GM19395 (cell line): ENCODE data around the gene CYP4F22.
"Not testable (repeated sequence)": the region's sequence is repeated elsewhere in the genome, so short reads cannot be mapped to it uniquely, and the experiment has no call there.

Experiments used
- ATAC-seq: cut with Tn5 transposase; IDR thresholded peaks from one replicate; pipeline ENCODE4 v1.9.1; 2021; ENCODE audit warnings: mild to moderate bottlenecking, moderate library complexity; ENCODE audit not compliant: unreplicated experiment

CYP4F22 gene

DNA sequence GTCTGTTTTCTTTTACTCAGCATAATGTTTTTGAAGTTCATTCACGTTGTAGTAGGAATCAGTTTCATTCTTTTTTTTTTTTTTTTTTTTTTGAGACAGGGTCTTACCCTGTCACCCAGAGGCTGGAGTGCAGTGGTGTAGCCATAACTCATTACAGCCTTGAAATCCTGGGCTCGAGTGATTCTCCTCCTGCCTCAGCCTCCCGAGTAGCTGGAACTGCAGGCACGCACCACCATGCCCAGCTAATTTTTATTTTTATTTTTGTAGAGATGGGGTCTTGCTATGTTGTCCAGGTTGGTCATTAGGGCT is 25.2 kb downstream of the CYP4F22 start:
- not testable (repeated sequence) for ATAC-seq

DNA sequence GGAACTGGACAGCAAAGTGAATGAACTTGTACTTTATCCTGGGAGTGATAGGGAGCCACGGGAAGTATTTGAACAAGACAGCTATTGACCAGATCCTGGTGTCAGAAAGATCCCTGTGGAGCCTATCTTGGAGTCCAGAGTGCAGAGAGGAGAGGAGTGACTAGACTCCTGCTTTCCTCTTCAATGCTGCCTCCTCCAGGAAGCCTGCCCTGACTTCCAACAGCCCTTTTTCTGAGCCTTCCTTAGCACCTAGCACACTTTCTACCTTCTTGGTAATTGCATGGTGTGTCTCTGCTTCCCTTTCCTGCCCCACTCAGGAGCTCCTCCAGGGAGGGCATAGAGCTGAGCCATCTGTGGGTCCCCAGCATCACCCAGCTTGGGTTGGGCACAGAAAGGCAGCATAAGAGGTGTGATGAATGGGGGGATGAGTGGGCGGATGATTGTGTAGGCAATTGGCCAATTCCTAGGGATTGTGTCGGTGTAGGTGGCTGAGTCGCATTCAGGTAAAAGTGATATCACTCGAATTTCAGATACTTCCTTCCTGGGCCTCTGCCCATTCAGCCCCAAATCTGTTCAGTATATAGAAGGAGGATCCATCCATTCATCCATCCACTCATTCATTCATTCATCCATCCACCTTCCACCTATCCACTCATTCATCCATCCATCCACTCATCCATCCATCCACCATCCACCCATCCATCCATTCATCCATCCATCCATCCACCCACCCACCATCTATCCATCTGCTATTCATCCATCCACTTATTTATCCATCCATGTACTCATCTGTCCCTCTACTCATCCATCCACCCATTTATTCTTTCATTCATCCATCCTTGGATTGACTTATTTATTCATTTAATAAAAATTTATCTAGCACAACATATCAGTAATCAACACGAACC is 26.9 kb downstream of the CYP4F22 start:
- no peak for ATAC-seq

DNA sequence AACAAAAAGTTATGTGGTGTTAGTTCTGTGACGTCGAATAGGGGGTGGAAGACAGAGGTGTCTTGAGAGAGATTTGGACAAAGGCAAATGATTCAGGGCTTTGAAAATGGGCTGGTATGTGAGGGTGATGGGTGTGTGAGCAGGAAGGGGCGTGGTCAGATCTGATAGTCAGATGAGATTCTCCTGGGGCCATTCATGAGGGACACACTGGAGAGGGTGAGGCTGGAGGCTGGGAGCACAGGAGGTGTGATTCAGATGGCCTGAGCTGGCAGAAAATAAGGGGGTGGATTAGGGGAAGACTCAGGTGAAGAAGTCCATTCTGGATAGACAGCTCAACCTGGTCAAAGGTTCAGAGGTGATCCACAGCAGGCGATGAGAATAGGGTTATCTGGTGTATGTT is 28.0 kb downstream of the CYP4F22 start:
- no peak for ATAC-seq

DNA sequence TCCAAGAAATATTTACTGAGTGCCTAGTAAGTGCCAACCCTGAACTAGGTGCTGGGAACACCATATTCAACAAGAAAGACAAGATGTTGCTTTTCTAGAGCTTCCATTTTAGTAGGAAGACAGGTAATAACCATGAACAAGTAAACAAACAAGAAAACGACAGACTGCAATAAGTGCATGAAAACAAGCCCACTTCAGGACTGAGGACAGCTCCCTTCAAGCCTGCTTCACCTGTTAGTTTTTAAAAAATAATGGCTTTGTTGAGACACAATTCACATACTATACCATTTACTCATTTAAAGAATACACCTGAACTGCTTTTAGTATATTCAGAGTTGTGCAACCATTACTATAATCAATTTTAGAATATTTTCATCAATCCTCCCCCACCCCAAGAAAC is 30.4 kb downstream of the CYP4F22 start:
- no peak for ATAC-seq

DNA sequence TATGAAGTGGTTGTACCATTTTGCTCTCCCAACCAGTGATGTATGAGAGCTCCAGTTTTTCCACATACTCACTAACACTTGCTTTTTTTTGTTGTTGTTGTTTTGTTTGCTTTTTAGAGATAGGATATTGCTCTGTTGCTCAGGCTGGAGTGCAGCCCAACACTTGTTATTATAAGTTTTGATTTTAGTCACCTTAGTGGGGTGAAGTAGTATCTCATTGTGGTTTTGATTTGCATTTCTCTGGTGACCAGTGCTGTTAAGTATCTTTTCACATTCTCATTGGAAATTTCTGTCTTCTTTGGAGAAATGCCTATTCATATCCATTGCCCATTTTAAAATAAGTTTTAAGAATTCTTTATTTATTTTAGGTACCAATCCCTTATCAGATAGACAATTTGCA is 31.3 kb downstream of the CYP4F22 start:
- ATAC-seq = no peak

DNA sequence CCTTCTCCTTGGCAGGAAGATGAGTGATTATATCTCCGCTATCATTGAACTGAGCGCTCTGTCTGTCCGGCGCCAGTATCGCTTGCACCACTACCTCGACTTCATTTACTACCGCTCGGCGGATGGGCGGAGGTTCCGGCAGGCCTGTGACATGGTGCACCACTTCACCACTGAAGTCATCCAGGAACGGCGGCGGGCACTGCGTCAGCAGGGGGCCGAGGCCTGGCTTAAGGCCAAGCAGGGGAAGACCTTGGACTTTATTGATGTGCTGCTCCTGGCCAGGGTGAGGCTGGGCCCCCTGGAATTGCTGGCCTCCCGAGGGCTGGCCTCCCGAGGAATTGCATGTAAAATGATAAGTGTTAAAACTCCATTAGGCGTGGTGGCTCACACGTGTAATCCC is 32.1 kb downstream of the CYP4F22 start:
- ATAC-seq = no peak

DNA sequence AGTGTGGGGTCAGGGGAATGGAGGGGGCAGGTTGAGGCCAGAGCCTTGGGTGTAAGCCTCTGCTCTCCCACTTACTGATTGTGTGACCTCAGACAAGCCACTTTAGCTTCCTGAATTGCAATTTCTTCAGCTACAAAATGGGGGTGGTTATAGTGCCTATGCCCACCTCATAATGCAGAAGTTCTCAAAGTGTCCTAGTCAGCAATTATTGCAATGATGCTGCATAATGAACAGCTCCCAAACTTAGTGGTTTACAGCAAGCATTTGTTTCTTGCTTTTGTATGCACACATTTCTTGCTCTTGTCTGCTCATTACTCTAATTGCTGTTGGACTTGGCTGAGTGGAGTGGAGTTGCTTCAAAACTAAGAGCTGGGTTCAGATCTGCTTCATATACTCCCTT is 36.0 kb downstream of the CYP4F22 start:
- no peak for ATAC-seq

DNA sequence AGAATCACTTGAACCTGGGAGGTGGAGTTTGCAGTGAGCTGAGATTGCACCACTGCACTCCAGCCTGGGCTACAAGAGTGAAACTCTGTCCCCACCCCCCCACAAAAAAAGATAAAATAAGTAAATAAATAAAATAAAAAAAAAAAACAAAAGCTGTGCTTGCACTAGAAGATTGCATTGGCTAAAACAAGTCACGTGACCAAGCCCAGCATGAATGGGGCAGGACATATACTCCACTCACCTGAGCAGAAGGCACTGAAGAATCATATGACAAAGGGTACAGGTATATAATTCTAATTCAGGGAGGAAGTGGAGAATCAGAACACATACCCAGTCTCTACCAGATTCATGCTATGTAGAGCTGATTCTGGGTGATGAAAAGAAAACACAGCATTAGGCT is 36.6 kb downstream of the CYP4F22 start:
- ATAC-seq = no peak

DNA sequence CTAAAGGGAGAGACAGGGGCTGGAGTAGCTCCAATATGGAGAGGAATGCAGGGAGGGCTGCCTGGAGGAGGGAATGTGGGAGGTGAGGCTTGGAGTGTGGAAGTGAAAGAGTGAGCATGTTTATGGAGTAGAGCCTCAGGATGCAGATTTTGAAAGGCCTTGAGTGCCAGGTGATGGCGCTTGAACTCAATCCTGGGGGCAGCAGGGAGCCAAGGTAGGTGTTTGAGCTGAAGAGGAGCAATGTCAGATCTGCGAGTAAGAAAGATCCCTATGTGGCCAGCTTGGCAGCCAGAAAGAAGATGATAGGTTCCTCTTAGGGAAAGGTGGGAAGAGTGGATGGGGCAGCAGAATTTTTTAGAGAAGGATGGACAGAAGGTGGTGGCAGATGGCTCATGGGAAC is 40.3 kb downstream of the CYP4F22 start:
- no peak for ATAC-seq

DNA sequence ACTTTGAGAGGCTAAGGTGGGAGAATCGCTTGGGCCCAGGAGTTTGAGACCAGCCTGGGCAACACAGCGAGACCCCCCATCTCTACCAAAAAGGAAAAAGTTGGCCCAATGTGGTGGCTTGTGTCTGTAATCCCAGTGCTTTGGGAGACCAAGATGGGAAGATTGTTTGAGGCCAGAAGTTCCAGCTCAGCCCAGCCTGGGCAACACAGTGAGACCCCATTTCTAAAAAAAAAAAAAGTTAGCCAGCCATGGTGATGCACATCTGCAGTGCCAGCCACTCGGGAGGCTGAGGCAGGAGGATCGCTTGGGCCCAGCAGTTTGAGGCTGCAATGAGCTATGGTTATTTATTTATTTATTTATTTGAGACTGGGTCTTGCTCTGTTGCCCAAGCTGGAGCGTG is 41.3 kb downstream of the CYP4F22 start:
- no peak for ATAC-seq

DNA sequence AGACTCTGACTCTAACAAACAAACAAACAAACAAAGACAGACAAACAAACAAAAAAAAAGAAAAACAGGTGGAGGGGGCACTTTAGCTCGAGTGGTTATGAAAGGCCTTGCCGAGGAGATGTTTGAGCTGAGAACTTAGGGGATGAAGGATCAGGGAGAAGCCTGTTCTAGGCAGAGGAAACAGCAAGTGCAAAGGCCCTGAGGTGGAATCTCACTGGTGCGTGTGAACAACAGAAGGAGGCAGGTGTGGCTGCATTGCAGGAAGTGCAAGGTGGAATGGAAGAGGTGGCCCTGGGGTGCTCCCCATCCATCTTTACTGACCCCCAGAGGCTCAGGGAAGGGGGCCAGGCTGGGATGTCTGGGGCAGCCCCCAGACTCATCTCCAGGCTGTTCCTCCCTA is 41.9 kb downstream of the CYP4F22 start:
- ATAC-seq = no peak

DNA sequence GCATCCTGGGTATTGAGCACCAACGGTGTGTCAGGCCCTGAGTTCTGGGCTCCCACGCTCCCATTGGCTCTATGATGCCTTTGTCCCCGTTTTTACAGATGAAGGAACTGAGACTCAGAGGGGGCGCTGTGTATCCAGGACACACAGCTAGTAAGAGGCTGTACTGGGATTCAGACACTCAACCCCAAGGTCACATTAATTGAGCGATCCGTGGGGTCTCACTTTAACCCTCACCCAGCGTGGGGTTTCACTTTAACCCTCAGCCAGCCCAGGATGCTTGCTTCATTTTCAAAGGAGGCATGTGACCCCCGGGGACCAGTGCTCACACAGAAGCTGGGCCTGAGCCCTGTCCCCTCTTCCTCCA is 42.6 kb downstream of the CYP4F22 start:
- no peak for ATAC-seq

DNA sequence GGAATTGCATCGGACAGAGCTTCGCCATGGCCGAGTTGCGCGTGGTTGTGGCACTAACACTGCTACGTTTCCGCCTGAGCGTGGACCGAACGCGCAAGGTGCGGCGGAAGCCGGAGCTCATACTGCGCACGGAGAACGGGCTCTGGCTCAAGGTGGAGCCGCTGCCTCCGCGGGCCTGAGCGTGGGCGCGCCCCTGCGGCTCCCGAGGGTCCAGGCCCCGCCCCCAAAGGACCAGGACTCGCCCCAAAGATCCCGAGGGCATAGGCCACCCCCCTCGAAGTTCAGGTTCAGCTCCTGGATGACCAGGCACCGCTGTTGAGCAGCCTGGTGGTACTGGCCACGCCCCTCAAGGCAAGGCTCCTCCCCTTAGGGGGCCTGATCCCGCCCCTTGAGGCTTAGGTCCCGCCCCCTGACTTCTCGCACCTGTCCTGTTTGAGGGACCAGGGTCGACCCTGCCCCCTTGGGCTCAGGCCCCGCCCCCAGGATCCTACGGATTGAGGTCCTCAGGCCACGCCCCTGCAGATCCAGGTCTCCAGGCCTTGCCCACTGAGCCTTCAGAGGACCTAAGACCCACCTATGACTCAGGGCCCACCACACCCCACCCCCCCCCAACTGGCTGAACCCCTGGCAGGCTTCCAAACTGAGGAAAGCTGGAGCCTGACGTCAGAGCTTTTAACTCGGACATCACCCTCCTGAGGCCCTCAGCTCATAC is 43.1 kb downstream of the CYP4F22 start:
- no peak for ATAC-seq

DNA sequence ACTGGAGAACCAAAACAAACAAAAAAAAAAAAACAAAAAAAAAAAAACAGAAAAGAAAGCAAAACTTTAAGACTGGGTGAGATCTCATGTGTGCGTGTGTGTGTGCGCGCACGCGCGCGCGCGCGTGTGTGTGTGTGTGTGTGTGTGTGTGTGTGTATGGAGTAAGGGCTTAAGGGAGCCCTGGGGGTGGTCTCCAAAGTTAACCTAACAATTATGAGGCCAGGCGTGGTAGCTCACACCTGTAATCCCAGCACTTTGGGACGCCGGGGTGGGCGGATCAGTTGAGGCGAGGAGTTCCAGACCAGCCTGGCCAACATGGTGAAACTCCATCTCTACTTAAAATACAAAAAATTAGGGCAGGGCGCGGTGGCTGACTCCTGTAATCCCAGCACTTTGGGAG is 46.7 kb downstream of the CYP4F22 start:
- no peak for ATAC-seq

DNA sequence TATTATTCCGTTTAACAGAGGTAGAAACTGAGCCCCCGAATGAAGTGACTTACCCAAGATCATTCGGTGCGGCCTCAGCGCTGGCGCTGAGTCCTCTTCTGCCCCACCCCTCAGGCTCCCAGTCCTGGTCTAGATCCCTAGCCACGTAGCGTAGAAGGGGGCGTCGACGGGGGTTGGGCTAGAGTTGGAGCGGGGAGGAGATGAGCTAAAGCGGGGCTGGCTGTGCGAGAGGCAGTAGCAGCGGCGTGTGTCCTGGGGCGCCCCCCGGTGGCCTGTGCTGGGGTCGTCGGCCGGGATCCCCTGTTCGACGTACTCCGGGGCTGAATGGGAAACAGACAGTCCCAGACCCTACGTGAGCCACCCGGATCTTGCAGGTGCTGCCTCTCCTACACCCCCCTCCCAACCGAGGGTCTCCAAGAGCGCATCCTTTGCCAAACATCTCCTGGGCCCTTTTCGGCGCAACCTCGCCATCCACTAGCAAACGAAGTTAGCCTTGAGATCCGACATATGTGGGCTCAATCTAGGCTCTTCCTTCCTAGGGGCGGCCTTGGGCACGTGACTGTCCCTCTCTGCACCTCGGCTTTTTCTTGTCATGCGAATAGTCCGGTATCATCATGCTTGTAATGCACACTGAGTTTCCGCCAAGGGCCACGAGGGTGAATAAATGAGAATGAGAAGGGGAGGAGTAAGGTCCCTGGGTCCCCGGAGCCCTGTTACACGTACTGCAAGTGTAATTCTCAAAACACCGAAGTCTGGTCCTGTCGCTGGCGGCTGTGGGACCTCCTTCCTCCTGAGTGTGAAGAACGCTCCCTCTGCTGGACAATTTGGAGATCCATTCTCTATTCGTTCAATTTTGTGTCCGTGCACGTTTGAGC is 47.7 kb downstream of the CYP4F22 start:
- peak; percentile 67 for ATAC-seq

DNA sequence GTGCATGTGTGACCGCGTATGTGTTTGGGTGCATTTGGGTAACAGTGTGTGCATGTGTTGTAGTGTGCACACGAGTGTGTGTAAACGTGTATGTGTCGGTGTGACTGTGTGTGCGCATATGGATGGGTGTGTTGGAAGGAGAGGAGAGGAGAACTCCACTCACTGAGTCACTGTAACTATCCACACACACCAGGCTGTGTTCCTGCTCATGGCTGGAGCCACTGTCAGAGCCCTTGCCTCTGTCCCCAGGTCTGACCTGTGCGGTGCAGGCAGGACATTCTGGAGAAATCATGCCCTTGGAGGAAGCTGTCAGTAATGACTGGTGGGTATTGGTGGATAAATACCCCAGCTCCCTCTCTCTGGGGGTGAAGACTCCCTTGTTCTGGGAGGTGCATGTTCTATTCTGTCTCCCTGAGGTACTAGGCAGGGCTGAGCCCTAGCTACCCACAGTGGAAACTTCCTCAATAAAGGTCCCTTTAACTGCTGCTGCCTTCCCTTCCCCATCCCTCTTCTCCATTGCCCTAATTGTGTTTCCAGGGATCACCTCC is 48.4 kb downstream of the CYP4F22 start:
- ATAC-seq = no peak

DNA sequence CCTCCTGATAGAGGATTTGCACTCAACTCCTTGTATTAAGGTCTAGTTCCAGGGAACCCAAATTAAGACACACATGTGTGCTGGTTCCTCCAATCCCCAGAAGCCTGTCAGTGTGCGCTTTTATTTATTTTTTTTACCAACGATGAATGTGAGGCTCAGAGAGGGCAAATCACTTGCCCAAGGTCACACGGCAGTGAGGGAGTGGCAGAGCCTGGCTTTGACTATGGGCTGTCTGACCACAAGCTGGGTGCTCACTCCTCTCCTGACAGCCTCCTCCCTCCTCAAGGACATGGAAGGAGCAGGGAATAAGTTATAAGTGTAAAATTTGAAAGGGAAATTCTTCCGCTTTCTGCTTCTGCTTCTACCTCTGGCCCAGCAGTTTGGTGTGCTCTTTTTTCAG is 48.9 kb downstream of the CYP4F22 start:
- ATAC-seq = no peak

DNA sequence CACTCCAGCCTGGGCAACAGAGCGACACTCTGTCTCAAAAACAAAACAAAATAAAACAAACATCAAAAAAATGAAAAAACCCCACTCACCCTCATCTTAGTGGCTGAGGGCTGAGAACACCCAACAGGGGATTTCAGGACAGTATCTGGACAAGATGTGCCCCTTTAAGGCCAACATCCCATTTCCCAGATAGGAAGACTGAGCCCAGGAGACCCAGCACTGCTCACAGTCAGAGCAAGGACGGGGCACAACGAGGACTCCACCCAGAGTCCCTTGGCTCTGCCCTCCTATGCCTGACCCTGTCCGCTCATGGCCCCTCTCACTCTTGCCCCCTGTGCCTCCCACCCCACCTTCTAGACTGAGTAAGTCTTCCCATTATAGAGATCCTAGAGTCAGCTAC is 53.8 kb downstream of the CYP4F22 start:
- no peak for ATAC-seq

DNA sequence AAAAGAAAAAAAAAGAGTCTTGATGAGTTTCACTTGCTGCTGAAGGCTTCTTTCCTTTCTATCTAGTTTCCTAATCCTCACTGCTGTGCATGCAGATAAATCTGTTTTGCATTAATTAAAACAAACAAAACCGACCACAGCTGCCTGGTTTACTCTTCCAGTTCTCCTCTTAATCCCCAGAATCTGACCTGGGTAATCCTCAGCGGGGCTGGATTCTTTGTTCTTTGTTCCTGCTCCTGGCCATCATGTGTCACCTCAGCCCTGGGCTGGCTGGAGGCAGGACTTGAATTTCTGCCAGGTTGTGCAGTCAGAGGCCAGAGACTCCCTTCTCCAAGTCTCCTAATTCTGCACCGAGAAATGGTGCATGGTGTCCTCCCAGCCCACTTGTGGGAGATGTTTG is 54.5 kb downstream of the CYP4F22 start:
- ATAC-seq = no peak

DNA sequence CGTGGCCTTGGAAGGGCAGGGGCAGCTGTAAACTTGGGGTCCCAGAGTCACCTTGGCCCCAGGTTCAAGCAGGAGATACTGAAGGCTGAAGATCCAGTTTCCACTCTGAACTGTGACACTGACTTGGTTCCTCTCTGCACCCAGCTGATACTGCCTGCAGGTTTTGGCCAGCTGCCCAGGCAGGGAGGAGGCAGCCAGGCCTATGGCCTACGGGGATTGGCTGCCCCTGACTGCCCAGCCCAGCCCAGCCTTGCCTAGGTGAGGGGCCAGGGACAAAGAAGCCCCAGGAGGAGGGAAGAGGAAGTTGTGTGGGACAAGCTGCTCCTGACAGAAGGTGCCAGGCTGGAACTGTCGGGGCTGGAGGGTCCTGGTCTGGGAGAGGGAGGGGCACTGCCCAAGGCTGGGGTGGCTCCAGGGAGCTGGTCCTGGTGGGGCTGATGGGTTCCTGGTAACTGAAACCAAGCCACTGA is 55.0 kb downstream of the CYP4F22 start:
- no peak for ATAC-seq

DNA sequence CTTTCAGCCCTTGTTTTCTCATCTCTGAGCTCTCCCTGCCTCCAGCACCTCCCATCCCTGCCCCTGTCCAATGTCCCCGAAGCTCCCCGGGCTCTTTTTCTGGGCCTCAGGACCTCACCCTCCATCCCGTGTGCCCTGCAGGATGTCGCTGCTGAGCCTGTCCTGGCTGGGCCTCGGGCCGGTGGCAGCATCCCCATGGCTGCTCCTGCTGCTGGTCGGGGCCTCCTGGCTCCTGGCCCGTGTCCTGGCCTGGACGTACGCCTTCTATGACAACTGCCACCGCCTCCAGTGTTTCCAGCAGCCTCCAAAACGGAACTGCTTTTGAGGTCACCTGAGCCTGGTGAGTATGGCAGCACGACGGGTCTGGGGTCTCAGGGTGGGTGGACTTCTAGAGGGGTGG is 55.6 kb downstream of the CYP4F22 start:
- no peak for ATAC-seq
